Sciatic nerve (tissue), 2 donors: ENCODE data around the gene FBXL15. TPM values are rescaled to one million over a fixed set of nuclear protein-coding genes. Genes with fewer than 3 reads are reported as not detected.

ENCODE experiments used
- ATAC-seq: fragments of 200-7000 bp; cut with Tn5 transposase; one replicate; pipeline ENCODE4 v1.9.1; 2020; ENCODE audit warnings: mild to moderate bottlenecking, moderate library complexity
- DNase-seq: peaks from one replicate; pipeline ENCODE4 v3.0.0-alpha.2; 2020; ENCODE audit warnings: low spot score
- intact Hi-C: fragments of 100-400 bp; cut with DNase I; formaldehyde crosslinking; loops from one replicate; pipeline ENCODE4 v1.14.2; 2022
- total RNA-seq: library from RNA; stranded (reverse); fragmentation: NEBNext Ultra II Directional; extraction: Animal tissue kit (Norgen Biotek cat#: 25700); gene quantifications from one replicate; pipeline ENCODE4 v1.2.1, GENCODE V29; 2021
- donor health status: DM: no; HTN: no; CAD: no.
- donor health status: DM: no; HTN: no; CAD: no.

FBXL15 gene
- total RNA-seq, 1 donor from 2014 or later: 11.1 TPM

DNA sequence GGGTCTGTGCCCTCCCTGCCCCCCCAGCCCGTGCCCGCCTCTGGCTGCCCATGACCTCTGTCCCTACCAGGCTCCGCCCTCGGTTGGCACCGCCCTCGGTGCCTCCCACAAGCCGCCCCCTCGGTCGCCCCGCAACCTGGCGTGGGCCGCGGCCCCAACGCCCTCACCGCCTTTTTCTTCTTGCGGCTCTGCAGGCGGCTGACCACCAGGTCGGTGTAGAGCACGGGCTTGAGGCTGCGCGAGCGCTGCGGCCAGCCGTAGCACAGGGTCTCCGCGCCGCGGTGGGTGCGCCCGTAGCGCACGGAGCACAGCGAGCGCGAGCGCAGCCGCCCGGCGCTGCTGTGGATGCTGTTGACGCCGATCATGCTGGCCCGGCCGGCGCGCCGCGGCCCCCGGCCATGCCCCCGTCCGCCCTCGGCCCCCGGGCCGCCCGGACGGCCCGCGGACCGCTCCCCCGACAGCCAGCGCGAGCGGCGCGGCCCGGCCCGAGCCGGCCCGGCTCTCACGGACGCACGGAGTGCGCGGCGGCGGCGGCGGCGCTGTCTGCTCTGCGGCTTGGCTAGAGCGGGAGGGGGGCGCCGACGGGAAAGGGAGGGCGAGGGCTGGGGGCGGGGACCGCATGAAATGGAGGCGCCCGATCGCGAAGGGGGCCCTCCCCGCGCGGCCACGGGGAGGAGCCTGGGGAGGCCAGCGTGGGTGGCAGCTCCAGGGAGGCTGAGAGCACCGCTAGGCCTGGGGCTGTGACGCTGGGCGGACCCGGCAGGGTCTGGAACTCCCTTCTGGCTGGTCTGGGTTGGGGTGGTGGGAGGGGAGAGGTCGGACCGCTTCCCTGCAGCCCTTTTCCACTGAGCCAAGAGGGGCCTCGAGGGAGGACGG is 11.7 kb upstream of the FBXL15 start:
- ATAC-seq (peak; percentile 22), DNase-seq (peak; percentile 64)
- intact Hi-C loops: no loop called here

DNA sequence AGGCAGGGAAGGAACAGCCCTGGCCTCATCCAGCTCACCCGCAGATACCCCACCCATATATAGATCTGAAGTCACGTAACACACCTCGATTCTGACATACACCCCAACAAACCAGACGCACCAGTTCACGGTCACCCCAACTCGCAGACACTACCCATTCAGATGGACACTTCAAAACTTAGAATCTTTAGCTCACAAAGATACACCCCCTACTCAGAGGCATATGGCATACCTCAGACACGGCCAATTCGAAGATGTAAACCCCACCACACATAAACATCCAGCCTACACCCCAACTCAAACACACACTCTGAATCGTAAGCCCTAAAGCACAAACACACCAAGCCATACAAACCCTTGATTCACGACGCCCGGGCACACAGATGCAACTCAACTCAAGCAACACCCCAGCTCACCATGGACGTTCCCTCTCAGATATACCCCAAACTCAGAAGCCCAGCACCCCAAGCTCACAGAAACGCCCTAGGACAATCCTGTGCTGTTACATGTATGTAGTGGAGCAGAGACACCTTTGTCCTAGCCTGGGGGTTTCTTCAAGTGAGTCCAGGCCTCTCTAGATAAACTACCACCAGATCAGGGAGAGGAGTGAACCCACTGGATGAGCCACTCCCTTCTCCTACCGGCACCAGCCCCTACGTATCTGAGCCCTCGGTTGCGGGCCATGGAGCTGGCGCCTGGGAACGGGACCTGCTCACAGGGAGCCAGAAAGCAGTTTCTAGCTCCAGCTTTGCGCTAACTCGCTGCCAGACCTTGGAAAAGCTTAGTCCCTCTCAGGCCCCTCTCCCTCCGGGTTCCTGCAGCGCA is 10.8 kb upstream of the FBXL15 start:
- intact Hi-C loops: no loop called here
- DNase-seq (no peak), ATAC-seq (no peak)

DNA sequence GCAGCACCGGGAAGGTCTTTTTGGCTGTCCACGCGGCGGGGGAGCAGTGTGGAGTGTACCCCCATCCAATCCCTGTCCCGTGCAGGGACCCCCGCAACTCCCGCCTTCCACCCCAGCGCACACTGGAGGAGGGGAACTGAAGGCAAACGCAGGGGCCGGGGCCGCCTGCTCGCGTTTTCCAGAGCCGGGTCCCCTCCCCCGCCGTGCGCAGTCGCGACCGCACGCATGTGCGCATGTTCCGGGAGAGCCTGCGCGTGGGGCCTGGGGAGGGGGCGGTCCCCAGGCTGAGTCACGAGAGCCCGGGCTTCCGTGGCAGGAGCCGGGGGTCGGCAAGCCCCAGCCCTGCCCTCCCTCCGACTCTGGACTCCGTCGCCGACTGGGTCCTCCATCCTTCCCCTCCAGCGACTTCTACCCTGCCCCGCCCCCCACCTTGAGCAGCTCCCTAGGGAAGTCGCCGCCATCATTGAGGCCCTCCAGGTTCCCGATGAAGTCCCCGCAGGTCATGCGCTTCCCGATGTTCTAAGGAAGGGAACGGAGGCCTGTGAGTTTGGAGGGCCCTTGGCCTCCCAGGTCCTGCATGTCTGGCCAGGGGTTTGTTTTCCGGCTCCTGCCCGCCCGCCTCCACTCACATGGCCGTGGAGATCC is 10.1 kb upstream of the FBXL15 start:
- DNase-seq (no peak), ATAC-seq (peak; percentile 9)

DNA sequence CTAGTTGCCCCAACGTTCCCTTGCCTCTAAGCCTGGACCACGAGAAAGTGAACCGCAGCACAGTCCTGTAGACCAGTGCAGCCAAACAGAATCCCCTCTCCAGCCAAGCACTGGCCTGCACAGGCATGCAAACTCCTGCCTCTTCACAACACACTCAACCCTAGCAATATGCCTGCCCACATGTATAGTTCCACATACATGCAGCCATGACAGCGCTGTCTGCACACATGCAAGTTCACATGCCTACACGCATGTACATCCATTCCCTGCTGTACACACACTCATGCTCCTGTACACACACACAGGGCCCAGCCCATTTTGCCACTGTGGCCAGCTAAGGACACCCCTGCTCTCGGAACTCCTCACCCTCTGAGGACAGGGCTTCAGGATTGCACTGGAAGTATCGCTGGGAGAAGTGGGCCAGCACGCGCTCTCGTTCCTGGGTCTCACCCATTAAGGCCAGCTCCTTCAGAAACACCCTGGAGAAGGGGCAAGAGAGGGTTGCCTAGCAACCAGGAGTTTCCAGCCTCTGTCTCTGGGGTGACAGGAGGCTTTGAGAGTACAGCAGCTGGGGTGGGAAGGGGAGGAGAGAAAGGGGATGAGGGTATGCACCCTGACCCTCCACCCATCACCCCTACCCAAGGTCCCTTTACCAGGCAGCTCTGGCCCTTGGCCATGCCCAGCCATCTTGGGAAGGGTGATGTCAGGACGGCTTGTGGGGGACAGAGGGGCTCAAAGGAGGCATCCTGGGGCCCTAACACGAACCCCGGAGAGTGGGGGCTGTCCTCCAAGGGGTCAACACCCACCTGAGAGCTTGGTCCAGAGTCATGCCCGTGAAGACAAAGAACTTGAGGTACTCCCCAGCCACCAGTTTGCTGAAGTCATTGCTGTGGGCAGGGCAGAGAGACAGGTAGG is 9.0 kb upstream of the FBXL15 start:
- intact Hi-C loops: no loop called here
- ATAC-seq: no peak
- no peak for DNase-seq

More for the DNA sequence above, 10.1 kb upstream of the FBXL15 start:
- intact Hi-C loops: no loop called here

DNA sequence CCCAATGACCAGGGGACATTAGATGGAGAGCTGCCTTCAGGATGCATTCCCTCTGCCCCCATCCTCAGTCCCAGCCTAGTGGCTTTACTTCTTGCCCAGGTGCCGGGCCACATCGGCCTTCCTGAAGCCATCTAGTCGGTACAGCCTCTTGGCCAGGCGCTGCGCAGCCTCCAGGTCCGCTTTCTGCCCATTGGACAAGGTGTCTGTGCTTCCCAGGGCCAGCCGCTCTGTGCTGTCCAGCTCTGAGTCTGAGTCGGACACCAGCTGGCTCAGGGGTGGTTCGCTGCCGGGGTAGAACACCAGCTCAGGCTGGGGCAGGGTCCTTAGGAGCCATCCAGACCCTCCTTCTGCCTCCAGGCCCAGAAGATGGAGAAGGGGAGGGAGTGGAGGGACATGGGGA is 8.3 kb upstream of the FBXL15 start:
- DNase-seq (no peak), ATAC-seq (no peak)
- intact Hi-C loops: no loop called here

DNA sequence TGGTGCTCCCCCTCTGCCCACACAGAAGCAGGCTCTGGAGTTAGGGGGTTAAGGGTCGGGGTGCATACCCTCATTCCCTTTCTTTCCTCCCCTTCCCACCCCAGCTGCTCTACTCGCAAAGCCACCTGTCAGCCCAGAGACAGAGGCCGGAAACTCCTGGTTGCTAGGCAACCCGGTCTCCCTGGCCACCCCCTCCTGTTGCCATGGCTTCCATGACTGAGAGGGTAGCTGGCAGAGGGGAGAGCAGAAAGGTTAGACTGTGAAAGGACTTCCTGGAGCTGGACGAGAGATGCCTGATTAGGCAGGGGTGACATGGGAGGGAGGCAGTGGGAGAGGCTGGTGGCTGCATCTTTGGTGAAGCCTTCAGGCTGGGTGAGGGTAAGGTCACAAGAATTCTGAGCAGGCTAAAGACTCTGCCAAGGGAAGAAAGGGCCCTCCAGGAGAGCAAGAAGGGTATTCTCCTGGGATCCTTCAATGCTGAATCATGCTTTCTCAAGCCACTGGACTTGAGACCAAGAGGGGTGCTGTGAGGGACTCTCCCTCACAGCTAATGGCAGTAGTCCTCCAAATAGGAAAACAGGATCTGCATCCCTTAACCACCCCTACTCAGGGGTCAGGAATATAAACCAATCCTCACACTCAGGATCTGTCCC is 7.5 kb upstream of the FBXL15 start:
- ATAC-seq (no peak), DNase-seq (no peak)
- intact Hi-C loops: no loop called here

DNA sequence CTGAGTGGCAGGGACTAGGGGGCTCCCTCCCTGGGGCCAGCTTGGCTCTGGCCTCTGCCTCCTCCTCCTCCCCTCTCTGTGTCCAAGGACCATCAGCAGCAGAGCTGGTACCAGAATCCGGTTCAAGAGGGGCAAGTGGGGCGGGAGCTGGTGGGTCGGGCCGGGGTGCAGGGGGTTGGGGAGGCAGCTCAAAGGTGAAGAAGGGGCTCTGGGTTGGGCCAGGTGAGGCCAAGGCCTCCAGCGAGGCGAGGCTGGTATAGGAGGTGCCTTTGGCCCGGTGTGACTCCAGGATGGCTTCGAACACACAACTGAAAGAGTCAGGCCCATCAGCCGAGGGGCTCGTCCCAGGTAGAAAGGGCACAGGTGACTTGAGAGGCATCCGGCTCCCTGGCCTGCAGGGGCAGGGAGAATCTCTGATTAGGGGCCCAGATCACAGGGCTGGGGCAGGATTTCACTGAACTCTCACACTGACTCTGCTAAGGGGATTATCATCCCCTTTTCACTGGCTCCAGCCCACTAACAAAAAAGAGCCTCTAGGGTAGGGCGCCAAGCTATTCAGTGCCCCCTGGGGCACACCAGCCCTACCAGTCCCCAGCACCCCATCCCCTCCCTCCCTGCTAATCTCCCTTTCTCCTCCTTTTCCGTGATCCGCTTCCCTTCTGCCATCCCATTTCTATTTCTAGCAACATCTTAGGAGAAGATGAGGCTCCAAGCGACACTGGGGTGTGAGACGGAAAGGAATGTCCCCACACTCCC is 6.7 kb upstream of the FBXL15 start:
- ATAC-seq (no peak), DNase-seq (no peak)
- intact Hi-C loops: no loop called here

DNA sequence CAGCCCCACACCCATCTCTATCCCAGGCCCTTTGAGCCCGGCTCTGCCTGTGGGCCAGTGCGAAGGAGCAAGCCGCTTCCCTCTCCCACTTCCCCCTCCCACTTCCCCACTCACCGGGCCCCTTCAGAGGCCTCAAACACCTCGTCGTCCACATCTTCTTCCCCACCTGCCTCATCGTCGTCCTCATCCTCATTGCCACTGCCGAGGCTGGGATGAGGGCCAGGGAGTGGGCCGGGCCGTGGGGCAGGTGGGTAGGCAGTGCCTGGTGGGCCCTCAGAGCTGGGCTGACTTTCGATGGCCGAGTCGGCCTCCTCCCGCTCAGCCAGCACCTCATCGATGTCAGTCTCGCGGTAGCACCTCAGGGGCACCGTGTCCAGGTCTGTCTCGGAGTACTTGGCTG is 5.9 kb upstream of the FBXL15 start:
- ATAC-seq: no peak
- intact Hi-C loops: no loop called here
- DNase-seq: no peak

DNA sequence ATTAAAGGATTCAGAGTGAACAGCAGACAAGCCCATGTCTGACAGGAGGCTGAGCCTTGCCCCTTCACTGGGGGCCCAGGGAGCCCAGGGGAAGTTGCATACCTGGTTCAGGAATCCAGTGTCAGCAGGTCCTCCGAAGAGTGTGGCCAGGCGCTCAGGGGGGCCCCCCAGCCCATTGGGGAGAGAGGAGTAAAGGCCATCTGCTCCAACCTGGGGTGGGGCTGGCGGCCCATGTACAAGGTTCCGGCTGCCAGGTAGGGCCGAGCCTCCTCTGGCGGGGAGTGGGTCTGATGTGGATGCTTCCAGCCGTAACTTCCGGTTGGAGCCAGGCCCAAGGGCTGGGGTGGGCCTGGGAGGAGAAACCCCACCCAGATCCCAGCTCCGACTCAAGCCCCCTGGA is 4.4 kb upstream of the FBXL15 start:
- intact Hi-C loops: no loop called here
- ATAC-seq (no peak), DNase-seq (no peak)

DNA sequence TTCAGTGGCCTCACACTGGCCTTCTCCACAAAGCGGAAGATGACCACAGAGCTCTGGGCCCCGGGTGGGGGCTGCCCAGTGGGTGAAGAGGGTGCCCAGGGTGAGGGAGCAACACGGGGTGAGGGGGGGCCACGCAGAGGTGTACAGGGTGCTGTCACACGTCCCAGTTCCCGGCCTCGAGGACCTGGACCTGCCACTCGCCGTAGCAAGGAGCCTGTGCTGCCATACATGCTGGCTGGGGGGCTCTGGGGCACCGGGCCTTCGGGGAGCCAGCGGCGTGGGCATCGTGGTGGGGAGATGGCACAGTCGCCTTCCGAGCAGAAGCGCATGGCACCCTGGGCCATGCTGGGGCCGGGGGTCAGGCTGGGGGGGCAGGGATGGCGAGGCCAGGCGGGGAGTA is 3.9 kb upstream of the FBXL15 start:
- ATAC-seq (no peak), DNase-seq (no peak)
- intact Hi-C loops: no loop called here

DNA sequence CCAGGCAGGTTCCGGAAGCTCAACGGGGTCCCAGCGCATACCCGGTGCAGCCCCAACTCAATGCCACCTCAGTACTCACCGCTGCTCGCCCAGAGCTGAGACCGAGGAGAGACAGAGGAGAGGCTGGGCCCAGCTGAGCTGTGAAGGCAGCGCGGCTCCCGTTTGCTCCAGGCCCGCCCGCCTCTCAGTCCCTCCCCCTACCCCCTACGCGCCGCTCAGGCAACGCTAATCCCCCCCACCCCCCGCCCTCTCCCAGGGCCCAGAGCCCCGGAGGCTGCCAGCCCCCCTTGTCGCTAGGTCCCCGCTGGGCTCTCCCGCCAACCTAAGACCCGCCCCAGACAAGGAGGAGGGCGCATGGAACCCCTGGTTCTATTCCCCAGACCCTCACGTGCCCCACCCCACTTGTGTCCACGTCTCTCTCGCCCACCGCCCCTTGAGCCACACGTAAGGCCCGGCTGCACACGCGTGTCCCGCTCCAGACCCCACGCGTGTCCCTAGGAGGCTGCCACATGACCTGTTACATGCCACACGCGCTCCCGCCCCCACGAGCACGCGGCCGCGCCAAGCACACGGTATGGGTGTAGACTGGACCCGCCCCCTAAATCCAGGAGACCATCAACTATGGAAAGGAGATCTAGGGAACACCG is 1.9 kb upstream of the FBXL15 start, which contains the start of gene PSD:
PSD (minus strand) TSS at position 164 of the 647 bp plus-strand sequence. CDS start 1,747 bp downstream, outside the sequence.
- intact Hi-C loops: no loop called here
- ATAC-seq (no peak), DNase-seq (no peak)

DNA sequence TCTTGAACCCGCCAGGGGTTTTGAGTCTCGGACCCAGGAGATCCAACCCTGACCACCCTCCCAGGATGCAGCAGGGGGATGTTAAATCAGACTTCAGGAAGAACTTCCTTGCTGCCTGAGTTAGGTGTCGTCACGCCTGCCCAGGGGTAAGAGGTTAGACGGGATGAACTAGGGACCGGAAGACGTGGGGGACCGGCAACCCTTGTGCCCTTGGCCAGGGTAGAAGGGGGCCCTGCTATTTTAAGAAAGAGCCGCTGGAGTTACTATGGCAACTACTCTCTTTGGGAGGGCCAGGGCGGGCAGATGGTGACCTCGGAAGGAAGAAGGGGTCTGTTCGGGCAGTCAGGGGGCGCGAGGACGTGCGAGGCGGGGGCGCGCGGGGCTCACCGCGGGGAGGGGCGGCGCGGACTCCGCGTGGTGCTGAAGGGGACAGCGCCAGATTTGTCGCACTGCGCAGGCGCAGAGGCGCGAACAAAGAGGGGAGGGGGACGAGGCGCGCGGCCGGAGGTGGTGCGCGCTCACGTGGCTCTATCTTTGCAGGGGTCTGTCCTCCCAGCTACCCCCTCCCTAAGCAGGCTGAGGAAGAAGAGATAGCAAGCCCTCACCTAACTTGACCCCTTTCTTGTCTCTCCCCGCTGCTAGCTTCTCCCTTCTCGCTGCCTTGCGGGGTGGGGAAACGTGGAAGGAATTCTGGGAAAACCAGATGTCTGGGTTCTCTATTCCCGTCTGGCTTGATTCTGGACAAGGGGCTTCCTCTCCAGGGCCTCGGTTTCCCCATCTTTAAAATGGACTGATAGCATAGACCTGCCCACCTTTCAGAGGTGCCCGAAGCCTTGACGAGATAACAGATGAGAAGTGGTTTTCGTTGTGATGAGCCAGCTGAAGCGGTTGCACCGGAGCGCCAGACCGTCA is 1.1 kb upstream of the FBXL15 start:
- intact Hi-C loops: no loop called here
- ATAC-seq: peak; percentile 40

DNA sequence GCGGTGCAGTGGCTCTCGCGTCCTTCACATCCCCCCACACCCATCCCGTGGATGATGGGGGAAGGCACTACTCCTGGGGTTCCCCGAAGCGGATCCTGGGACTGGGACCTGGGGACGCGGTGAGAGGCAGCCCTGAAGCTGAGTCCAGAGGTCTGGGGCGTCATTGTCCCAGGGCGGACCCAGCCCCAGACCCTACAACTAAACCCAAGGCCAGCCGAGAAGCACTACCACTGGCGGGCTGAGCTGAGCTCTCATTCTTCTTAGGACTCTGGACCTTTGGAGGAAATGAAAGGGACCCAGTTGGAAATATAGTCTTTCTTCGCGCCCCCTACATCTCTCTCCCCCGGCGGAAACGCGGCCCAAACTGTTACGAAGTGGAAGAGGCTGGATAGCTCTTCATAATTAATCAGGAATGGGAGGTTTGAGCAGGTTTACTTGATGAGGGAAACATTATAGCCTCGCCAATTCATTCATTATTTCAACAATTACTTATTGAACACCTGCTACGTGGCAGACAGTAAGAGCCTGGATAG is 389 bp upstream of the FBXL15 start:
- DNase-seq: no peak
- intact Hi-C loops: no loop called here
- no peak for ATAC-seq

More for the DNA sequence above, 1.1 kb upstream of the FBXL15 start:
- DNase-seq: peak; percentile 79

DNA sequence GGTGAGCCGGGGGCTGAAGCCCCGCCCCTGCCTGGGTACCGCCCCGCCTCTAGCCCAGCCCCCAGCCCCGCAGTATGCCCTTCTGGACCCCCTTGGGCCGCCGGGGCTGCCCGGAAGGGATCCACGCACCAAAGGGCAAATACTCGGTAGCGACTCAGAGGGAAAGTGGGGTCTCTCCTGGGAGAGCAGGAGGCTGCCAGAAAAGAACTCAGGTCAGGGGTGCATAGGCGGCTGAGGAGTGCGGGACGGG is 796 bp downstream of the FBXL15 start:
- ATAC-seq: no peak
- intact Hi-C loops: no loop called here
- DNase-seq: no peak

DNA sequence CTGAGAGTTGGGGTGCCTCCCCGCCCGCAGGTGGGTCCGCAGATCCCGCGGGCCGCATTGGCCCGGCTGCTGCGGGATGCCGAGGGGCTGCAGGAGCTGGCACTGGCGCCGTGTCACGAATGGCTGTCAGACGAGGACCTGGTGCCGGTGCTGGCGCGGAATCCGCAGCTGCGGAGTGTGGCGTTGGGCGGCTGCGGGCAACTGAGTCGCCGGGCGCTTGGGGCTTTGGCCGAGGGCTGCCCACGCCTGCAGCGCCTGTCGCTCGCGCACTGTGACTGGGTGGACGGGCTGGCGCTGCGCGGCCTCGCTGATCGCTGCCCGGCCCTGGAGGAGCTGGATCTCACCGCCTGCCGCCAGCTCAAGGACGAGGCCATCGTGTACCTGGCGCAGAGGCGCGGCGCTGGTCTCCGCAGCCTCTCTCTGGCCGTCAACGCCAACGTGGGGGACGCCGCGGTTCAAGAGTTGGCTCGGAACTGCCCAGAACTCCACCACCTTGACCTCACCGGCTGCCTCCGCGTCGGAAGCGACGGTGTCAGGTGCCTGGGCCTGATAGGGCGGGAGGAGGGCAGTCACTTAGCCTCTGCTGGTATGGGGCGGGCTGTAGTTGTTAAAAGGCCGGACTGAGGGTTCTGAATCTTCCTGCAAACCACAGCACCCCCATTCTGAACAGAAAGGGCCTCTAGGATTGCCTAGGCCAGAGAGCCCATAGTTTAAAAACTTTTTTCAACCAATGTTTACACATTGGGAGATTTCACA is 1.3 kb downstream of the FBXL15 start:
- ATAC-seq (no peak), DNase-seq (no peak)

More for the DNA sequence above, 1.3 kb downstream of the FBXL15 start:
- intact Hi-C loops: no loop called here
